GM21786 (cell line): Measurements from ENCODE around the gene CCDC88C.
"Not testable (repeated sequence)": the region's sequence is repeated elsewhere in the genome, so short reads cannot be mapped to it uniquely, and the experiment has no call there.

Source experiments
- ATAC-seq: cut with Tn5 transposase; IDR thresholded peaks from one replicate; pipeline ENCODE4 v1.9.1; 2021; ENCODE audit not compliant: unreplicated experiment

The CCDC88C gene

GRCh38 chr14:91416744-91417119, 888 bp downstream of the CCDC88C start:
- no peak for ATAC-seq

GRCh38 chr14:91415794-91416743, 1.6 kb downstream of the CCDC88C start:
- ATAC-seq = peak; percentile 59

DNA sequence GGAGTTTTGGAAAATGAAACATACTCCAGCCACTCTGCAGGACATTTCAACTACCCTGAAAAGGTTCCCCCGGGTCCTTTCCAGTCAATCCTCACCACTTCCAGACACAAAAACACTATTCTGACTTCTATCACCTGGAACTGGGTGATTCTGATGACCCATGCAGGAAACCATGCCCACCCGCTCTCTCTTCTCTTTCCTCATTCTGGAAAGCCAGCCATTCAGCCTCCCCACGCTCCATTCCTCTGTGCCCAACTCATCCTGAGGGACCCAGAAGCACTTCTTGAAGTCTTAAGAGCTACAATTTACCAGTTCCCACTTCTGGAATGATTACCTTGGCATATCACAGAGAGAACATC, 3.2 kb downstream of the CCDC88C start:
- ATAC-seq = no peak

- ATAC-seq = no peak
Measured at GRCh38 chr14:91413547-91414474, 3.8 kb downstream of the CCDC88C start.

- no peak for ATAC-seq
Measured at GRCh38 chr14:91412939-91413338, 4.7 kb downstream of the CCDC88C start.

DNA sequence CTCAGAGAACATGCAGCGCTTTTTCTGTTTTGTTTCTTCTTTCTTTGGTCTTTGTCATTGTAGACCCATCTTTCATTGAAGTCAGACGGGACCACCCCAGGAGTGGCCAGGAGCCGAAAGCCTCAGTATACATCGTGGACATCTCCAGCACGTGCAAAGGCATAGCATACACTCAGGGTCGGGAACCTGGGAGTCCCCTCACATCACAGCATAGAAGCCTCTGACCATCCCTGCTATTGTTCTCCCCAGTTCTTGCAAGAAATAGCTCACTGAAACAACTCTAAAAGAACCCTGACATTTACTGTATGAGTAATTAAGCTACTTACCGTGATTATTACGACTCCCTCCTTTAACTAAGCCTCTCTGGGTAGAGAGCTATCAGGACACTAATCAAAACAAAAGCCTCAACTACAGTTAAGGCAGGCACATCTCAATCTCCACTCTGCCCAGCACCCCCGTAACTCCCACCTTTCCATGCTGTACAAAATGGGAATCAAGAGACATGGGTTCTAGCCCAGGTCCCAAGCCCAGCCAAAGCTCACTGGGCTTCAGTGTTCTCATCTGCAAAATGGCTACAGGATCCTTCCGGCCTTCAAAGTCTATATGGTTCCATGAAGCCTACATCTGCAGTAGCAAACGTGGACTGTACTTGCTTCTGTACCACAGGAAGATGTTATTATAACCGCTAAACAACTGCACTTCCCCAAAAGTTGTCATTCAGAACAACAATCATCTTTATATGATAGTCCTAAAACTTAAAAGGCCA, 6.7 kb downstream of the CCDC88C start:
- peak; percentile 42 for ATAC-seq

DNA sequence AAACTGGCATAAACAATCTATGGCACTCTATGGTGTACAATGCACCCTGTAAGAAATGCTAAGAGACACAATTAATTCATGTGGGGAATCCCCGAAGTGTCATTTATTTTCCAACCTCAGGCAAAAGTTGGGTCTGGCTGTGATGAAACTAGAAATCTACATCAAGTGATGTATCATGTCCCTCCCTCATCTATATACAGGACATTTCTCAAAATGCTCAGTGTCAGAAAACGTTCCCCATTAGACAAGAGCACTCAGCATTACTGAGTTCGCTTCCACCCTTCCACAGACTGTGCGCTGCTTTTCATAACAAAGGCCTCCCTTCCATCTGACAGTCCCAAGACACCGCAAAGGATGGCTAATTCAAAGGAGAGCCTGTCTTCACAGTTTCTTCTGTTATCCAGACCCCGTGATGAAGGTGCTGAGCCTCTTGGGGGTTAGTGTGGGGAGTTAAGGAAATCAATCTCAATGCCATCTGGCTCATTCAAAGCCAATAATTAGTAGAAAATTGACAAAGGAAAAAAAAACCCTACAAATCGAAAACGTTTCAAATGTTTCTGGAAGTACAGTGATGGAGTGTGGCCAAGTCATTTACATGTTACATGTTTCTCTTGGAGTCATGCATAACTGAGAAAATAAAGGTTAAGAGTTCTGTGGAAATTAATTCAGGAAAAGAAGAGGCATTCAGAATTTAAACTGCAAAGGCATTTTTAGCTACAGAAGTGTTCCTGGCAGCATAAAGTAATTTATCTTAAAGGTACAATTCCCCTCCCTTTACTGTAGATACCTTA, 7.5 kb downstream of the CCDC88C start:
- ATAC-seq = no peak

DNA sequence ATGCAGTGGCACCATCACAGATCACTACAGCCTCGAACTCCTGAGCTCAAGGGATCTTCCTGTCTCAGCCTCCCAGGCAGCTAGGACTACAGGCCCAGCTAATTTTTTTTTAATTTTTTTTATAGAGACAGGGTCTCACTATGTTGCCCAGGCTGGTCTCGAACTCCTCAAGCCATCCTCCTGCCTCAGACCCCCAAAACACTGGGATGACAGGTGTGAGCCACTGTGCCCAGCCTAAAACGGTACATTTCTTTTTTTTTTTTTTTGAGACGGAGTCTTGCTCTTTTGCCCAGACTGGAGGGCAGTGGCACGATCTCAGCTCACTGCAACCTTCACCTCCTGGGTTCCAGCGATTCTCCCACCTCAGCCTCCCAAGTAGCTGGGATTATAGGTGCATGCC, 8.4 kb downstream of the CCDC88C start:
- ATAC-seq = not testable (repeated sequence)

DNA sequence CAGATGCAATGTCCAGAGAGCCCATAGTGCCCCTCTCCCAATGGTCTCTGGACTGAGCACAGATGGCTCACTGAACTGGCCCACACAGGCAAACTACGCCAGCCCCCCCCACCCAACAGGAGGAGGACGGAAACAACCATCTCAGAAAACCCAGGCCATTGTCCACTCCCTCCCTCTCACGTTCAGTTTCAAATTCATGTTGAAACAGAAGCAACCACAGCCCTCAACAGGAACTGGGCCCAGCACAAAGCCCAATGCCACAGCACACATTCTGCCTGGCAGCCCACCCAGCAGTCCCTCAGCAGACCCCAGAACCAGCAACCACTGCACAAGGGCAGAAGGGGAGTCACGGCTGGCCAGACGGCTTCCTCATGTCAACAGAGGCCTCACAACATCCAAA, 10.6 kb downstream of the CCDC88C start:
- ATAC-seq = no peak

GRCh38 chr14:91406451-91406850, 11.2 kb downstream of the CCDC88C start:
- no peak for ATAC-seq

GRCh38 chr14:91405724-91406435, 11.7 kb downstream of the CCDC88C start:
- ATAC-seq = no peak

DNA sequence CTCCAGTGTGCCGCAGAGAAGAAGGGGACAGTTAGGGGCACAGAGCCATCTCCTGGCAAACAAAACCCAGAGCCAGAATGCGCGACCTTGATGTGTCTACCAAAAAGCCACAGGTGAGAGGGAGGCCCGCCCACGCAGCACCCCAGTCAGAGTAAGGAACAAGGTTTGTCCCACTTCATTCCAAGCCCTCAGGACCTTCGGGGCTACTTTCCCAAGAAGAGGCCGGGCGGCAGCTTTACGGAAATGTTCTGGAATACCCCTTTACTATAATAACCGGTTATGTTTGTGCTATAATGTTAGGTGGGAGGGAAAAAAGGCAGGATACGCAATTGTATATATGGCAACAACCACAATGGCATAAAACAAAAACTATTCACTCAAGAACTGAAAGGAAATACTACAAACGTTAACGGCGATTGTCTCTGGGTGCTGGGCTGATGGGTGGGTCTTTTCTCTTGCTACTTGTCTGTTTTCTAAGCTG, 12.3 kb downstream of the CCDC88C start:
- ATAC-seq = no peak

- ATAC-seq = no peak
Measured at GRCh38 chr14:91402771-91403600, 14.6 kb downstream of the CCDC88C start.

DNA sequence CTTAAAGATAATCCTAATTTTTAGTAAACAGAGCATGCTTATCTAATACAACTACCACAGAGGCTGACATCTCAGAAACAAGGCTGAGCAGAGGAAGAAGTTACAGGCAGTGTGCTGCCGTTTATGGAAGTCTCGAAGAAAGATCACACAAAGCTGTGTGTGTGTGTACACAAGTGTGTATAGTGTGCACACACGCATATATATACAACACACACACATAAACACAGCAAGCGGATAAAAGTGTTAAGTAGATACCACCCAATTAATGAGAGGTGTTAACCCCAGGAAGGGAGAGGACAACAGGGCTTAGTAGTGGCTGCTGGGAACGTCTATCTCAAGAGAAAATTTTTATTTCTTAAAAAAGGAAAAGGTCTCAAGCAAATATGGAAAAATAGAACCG, 15.3 kb downstream of the CCDC88C start:
- no peak for ATAC-seq

GRCh38 chr14:91401751-91402150, 15.9 kb downstream of the CCDC88C start:
- ATAC-seq = no peak

DNA sequence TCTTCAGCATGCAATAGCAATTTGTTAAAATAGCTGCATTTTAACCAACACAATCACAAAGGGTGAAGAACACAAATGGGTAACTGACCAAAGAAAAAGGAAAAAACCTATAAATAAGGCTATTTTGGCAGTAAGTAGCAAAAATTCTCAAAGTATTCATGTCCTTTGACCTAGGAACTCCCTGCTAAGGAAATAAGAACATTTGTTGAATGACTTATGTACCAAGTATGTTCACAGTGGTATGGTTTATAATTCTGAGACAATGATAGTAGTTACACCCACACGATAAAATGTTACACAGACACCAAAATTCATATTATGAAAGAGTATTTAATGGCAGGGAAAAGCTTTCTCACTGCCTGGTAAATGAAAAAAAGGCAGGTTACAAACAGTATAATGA, 16.9 kb downstream of the CCDC88C start:
- no peak for ATAC-seq

DNA sequence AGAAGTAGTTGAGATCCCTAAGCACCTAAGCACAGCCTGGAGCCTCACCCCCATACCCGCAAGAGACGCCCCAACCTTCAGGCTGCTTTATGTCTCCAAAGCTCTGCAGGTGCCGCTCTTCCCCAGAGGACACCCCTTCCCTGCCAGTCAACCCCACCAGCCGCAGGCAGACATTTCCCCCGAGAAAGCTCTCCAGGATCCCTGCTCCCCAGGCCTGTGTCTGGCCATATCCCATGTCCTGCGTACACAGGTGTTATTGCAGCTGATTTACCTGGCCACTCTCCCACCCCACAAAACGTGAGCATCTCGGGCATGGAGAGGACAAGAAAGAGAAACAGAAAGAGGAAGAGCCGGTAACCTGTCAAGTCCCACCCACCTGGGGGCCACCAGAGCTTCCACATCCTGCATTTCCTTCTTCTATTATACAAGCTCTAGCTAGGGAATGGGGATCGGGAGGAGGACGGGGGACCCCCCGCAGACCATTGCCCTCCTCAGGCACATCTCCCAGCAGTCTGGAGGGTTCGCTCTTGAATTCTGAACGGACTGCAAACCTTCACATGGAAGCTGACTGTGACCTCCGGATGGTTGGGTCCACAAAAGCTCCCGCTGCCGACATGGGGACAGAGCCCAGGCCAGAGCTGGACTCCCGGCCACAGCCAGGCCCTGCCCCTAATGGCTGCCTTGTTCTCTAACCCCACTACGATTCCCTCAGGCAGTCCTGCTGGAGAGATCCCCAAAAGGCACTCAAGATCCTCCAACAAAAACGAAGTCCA, 17.6 kb downstream of the CCDC88C start:
- peak; percentile 41 for ATAC-seq

GRCh38 chr14:91398707-91399106, 18.9 kb downstream of the CCDC88C start:
- ATAC-seq = no peak
